Activated CD4-positive, alpha-beta T cell treated with anti-CD3 and anti-CD28 coated beads, Interleukin-10, Interleukin-2, amounts not matched to agents 100 ng/mL and 50 ng/mL, durations not matched to agents 16 hours and 8 hours (primary cell): Measurements from ENCODE around the gene NDUFS1.
"Not testable (repeated sequence)": the region's sequence is repeated elsewhere in the genome, so short reads cannot be mapped to it uniquely, and the experiment has no call there.

Source experiments
- DNase-seq: peaks from one replicate; pipeline ENCODE4 v3.0.0-alpha.2; 2020

NDUFS1 gene

DNA sequence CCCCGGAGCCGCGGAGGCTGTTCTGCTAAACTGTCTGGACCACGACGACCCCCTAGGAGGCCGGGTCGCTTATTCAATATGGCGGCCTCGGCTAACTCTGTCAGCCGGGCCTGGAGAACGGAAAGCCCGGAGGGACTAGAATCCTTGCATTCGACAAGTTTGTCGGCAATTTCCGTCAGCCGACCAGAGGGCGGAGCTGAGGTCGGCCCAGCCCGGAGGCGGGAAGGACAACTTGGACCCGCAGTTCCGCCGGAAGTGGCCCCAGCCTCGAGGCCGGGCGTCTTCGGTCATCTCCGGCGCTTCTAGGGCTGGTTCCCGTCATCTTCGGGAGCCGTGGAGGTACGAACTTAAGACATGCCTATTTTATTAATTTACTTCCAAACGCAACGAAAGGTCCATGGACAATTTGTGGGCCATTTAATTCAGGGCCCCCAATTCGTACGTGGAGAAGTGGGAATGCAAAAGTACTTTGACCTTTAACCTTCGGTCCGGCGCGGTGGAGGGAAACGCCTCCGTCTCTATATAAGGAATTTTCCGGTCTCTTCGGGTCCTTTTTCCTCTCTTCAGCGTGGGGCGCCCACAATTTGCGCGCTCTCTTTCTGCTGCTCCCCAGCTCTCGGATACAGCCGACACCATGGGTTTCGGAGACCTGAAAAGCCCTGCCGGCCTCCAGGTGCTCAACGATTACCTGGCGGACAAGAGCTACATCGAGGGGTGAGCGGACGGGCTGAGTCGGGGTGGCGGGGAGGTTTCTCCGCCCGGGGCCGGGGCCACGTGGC lies at the start of gene NDUFS1, which contains the start of gene EEF1B2:
Gene NDUFS1 (minus strand): TSS at position 99 of the 779 bp plus-strand sequence. CDS start 5,766 bp downstream, outside the sequence.
Gene EEF1B2 (plus strand): TSS at position 550 of the 779 bp plus-strand sequence. CDS start 85 bp downstream, at position 635.
- DNase-seq, result peak; percentile 99

DNA sequence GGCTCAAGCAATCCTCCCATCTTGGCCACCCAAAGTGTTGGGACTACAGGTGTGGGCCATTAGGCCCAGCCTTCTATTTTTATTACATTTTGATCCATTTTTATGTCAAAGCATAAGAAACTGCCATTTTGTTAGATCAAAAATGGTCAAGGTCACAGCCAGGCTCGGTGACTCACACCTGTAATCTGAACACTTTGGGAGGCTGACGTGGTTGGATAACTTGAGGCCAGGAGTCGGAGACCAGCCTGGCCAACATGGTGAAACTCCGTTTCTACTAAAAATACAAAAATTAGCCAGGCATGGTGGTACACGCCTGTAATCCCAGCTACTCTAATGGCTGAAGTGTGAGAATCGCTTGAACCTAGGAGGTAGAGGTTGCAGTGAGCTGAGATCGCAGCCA lies 49.7 kb upstream of the NDUFS1 start:
- DNase-seq, result no peak

DNA sequence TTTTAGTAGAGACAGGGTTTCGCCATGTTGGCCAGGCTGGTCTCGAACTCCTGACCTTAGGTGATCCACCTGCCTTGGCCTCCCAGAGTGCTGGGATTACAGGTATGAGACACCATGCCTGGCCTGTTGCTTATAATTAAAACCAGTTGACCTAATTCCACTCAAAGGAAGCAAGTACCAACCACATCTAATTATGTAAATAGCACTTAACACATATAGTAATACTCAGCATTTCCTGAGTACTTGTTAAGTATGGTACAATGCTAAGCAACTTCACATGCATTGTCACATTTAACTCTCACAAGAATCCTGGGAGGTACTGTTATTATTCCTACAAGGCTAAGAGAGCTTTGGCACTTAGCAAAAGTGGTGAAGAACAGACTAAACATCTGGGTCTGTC lies 48.1 kb upstream of the NDUFS1 start:
- DNase-seq, result not testable (repeated sequence)

DNA sequence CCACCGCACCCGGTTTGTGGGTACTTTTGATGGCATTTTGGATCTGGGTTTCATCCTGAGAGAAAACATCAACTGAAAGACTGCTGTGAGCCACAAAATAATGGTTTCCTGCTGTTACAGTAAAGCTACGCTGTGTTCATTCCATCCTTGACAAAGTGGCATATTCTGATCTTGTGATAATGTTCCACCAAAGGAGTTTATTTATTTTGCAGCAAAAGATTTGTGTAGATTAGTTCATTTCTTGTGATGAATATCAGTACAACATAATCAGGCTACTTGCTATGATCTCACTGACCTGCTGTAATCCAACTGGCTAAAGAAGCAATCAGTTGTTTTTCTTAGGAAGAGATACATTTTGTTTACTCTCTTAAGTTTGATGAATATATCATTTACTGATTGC lies 45.5 kb upstream of the NDUFS1 start:
- DNase-seq, result no peak

DNA sequence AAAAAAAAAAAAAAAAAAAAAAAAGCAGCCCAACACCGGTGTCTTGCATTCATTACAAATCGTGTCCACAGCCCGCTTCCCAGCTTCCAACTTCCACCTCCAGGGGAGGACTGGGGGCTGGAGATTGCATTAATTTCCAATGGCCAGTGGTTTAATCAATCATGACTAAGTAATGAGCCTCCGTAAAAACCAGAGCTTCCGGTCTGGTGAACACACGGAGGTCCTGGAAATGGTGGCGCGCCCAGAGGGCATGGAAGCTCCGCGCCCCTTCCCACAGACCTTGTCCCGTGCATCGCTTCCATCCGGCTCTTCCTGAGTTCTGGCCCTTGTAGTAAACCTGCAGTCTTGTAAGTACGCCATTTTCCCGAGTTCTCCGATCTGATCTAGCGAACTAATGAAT lies 44.1 kb upstream of the NDUFS1 start:
- no peak for DNase-seq

DNA sequence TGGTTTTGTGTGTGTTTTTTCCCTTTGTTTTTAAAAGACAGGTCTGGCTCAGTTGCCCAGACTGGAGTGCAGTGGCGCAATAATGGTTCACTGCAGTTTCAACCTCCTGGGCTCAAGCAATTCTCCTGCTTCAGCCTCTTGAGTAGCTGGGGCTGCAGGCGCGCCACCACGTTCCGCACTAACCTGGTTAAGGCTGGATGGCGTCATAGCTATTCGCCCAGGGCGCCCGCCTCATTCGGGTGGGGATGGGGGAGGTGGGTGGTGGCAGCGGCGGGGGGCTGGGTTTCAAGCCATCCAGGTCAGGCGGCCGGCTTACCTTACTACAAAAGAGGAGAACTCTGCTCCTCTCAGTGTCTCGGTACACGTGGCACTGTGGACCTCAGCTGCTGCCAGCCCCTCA lies 43.2 kb upstream of the NDUFS1 start:
- DNase-seq, result no peak

DNA sequence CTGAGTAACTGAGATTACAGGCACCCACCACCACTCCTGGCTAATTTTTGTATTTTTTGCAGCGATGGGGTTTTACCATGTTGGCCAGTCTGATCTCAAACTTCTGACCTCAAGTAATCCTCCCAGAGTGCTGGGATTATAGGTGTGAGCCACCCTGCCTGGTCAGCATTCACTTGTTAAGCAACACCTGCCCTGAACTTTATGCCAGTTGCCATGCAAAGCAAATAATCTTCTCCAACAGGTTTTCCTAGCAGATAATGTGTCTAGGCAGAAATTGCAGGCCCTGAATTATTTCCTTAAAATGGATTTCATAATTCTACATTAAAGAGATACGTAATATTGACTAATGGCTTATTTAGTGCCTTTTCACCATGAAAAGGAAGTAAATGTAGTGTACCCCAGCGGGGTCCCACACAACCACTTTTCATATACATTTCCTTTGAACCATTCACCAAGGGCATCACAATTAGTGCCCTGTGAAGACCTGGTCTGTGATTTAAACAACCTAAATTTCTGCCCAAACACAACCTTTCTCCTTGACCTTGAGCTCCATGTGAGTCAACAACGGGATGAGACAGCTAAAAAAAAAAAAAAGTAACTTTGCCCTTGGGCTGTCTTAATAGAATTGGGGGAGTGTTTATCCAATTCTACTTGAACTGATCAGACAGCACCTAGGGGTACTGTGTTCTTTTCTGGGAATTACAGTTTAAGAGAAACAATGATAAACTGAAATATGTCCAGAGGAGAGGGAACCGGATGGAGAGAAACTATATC lies 42.0 kb upstream of the NDUFS1 start:
- DNase-seq, result no peak

DNA sequence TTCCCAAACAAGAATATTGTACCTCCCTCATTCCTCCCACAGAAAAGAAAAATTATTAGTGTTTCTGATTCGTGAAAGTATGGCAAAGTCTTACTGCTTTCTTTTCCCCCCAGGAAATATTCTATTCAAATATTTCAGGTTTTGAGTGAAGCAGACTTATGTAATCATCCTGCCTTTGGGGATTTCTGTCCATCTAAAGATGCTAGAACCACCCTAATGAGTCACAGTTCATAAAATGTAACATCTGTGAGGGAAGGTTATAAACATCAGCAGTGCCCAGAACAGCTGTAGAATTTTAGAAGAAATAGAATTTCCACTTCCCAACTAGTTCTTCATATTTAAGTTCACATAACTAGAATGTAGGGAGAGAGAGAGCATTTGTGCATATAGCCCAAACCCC lies 39.4 kb upstream of the NDUFS1 start:
- no peak for DNase-seq

DNA sequence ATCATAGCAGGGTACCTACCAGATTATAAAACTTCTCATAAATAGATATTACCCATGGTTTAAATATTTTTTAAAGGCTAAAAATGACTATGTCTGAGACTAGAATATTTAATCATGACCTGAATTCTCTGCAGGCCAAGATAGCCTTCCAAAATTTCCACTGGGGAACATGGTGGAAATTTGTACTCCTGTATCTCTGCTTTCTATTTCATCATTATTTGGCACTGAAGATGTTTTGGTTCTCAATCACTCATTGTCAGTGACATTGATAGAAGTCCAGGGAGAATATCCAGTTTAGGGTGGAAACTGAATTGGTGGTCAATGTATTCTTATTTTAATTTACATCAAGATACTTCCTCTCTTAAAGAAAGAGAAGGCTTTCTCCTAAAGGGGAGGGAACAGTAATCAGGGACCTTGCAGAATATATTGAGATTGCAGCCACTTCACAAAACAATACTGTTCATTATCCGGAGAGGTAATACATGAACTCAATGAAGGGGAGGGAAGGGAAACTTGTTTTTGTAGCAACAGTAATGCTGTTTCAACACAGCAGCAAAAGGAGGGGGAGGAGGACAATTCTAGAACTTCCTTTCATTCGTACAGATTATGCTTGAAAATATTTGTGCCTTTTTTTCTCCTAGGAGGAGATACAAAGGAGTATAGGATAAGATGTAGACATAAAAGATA lies 34.6 kb upstream of the NDUFS1 start:
- no peak for DNase-seq

DNA sequence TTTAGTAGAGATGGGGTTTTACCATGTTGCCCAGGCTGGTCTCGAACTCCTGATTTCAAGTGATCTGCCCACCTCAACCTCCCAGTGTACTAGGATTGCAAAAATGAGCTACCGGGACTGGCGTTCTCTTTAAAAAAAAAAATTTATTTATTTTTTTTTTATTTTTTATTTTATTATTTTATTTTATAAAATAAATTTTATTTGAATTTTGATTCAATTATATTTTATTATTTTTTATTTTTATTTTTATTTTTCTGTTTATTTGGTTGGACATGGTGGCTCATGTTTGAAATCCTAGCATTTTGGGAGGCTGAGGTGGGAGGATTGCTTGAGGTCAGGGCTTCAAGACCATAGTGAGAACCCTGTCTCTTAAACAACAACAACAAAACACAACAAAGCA lies 32.9 kb upstream of the NDUFS1 start:
- DNase-seq, result no peak

DNA sequence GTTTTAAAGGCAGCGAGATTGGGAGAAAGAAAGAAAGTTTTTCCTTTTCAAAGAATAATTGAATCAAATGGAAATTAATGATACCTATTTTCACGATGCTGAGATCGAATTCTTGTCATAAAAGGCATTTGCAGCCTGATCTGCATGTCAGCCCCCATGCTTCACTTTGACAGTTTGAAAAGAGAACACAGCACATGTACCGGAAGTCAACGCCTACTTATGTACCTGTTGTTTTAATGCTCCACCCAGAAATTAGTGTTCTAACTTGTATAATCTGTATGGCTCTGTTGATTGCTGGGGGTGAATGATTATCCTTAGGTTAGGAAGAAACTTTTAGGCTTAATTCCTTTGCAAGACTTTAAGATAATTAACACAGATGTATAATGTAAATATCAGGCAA lies 31.4 kb upstream of the NDUFS1 start:
- DNase-seq, result no peak

DNA sequence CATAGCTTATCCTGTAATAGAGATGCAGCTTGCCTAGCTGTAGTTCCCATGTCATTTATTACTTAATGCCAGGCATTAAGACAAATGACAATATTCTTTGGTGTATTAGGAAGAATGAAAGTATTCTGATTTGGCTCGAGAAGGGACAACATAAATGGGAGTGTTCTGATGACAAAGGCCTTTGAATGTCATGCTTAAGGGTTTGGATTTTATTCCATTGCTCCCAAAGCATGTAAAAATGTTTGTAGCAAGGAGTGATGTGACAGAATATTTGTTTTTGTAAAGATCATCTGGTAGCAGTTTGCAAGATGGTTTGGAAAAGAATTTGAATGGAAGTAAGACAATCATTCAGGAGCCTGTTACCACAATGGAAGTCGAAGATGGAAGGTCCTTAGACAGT lies 30.9 kb upstream of the NDUFS1 start:
- DNase-seq, result no peak

DNA sequence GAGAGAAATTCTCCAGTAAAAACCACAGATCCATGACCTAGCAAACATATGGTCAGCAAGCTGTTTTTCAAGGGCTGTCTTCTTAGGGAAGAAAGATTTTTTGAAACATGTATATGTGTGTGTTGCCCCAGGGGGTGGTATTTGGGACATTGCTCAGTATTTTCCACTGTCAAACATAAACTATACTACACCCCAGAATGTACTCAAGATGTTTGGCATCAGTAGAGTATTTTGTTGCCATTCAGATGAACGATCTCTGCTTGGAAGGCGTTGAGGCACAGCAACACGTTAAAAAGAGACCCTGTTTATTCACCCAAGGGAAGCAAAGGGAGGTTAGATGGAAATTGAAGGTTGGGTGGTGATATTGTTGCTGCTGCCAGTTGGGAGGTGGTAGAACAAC lies 30.4 kb upstream of the NDUFS1 start:
- no peak for DNase-seq

DNA sequence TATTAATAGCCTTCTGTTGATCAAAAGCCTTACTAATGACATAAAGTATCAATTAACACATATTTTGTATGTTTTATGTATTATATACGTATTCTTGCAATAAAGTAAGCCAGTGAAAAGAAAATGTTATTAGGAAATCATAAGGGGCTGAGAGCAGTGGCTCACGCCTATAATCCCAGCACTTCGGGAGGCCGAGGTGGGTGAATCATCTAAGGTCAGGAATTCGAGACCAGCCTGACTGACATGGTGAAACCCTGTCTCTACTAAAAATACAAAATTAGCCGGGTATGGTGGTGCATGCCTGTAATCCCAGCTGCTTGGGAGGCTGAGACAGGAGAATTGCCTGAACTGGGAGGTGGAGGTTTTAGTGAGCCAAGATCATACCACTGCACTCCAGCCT lies 22.3 kb upstream of the NDUFS1 start:
- not testable (repeated sequence) for DNase-seq

DNA sequence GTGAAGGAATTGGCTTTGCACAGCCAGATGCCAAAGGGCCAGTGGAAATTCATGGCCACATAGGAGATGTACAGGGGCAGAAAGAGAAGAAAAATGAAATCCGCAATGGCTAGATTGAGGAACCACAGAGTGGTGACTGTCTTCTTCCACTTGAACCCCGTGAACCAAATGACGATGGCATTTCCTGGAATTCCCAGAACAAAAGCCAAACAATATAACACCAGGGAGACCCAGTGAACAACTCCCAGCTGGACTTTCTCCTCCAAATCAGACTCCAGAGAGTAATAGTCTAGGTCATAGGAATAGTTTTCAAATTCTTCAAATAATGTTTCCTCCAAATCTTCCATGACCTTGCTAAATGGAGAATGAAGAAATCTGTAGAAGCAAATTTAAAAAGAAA lies 17.7 kb upstream of the NDUFS1 start:
- no peak for DNase-seq

DNA sequence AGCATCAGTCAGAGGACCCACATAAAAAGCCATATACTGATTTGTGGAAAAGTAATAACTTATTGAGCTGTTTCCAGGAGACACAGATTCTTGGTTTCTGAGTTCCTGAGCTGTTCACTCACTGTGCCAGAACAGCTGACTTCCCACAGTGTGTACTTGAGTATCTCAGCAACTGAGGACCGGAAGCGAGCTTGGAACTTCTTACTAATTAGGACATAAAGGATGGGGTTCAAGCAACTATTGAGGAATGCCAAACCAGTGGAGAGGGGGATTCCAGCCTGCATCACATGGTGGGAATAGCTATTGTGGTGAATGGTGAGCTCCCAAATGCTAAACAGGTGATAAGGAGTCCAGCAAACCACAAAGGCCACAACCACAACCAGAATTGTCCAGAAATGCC lies 16.9 kb upstream of the NDUFS1 start:
- no peak for DNase-seq

DNA sequence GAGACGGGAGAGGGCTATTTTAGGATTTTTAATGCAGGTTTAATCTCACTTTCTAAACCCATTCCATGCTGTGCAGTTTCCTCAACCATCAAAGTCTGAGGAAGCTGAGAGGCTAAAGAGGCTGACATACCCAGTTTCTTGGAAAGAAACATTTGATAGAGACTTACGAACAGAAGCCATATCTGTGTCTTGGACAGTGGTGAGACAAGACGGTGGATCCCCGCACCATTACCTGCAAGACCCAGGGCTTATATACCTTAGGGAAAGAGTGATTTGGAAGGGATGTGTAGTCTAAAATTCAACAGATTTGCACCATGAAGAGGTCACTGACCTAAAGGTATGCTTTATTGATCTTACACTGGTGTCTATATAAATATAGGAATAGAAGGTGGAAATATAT lies 13.9 kb upstream of the NDUFS1 start:
- no peak for DNase-seq

DNA sequence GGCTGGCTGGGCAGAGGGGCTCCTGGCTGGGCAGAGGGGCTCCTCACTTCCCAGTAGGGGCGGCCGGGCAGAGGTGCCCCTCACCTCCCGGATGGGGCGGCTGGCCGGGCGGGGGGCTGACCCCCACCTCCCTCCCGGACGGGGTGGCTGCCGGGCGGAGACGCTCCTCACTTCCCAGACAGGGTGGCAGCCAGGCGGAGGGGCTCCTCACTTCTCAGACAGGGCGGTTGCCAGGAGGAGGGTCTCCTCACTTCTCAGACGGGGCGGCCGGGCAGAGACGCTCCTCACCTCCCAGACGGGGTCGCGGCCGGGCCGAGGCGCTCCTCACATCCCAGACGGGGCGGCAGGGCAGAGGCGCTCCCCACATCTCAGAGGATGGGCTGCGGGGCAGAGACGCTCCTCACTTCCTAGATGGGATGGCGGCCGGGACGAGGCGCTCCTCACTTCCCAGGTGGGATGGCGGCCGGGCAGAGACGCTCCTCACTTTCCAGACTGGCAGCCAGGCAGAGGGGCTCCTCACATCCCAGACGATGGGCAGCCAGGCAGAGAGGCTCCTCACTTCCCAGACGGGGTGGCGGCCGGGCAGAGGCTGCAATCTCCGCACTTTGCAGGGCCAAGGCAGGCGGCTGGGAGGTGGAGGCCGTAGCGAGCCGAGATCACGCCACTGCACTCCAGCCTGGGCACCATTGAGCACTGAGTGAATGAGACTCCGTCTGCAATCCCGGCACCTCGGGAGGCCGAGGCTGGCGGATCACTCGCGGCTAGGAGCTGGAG lies 12.6 kb upstream of the NDUFS1 start:
- not testable (repeated sequence) for DNase-seq

DNA sequence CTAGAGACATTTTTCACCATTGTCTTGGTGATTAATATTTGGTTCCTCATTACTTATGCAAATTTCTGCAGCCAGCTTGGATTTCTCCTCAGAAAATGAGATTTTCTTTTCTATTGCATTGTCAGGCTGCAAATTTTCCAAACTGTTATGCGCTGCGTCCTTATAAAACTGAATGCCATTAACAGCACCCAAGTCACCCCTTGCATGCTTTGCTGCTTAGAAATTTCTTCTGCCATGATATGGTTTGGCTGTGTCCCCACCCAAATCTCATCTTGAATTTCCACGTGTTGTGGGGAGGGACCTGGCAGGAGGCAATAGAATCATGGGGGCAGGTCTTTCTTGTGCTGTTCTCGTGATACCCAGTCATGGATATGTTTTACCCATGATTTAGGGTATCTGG lies 9.0 kb upstream of the NDUFS1 start:
- DNase-seq, result not testable (repeated sequence)

DNA sequence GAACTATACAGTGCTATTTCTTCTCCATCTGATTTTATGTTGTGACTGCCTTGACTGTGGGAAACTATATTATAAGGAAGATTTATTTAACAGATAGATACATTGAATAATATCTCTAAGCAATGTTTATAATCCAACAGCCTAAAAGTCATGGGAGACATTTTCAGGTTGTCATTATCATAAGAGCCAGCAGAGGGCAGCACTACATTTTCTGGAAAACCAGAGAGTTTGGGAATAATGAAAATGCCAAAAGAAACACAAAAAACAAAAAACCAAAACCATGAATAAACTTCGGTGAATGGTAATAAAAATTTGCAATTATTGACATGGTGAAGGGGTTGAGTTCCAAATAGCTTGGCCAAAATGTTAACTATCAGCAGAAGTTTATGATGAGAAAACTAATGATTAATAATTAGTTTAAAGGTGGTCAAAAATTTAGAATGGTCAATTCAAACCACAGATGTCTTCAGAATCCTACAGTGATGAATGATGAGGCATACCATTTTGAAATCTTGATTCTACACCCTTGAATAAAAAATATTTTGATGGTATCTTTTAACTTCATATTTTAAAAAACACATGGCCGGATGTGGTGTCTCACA lies 5.1 kb upstream of the NDUFS1 start:
- peak; percentile 30 for DNase-seq

DNA sequence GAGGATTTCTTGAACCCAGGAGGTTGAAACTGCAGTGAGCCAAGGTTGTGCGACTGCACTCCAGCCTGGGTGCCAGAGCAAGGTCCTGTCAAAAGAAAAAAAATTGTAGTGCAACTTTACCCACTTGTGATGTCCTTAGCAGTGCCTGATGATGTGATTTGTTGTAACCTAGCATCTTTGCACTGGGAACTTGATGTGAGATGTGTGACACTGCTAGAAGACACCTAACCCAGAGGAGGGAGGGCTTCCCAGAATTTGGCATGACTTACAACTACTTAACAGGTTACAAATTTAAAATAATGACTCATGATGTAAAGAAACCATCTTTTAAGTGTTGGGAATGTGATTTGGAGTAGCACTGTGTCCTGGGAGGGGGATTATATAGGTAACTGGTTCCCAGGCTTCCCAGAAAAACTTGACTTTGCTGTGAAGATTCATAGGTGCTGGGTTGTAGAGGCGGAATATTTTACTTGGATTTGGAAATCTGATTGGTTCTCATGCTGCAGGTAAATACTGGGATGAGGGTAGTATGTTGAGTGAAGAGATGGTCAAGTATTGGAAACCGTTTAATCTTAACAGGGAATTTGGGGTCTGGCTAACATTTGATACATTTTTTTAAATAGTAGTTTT lies 4.1 kb upstream of the NDUFS1 start:
- peak; percentile 9 for DNase-seq

DNA sequence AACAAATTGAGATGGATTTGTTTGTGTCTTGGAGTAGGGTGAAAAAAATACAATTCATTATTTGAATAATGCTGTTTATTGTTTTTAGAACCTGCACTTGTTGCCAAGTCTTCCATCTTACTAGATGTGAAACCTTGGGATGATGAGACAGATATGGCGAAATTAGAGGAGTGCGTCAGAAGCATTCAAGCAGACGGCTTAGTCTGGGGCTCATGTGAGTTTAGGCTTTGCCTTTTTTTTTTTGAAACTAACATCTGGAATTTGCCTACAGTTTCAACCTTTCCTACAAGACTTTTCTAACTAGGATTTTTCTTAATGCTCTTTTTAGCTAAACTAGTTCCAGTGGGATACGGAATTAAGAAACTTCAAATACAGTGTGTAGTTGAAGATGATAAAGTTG lies 3.2 kb upstream of the NDUFS1 start:
- not testable (repeated sequence) for DNase-seq
